OCI-LY1 (cell line): ENCODE measurements around the gene EIF2S2.

Experiments used
- EZH2 ChIP-seq: fragments of 200-600 bp; sonication (generic), shearing (Covaris generic); IDR thresholded peaks from 2 replicates; pipeline ENCODE4 v1.8.0; 2017; ENCODE audit warnings: borderline replicate concordance, mixed run types, mild to moderate bottlenecking, antibody characterized with exemption, low read length, moderate library complexity, mixed read lengths
- TF ChIP-seq, protein P1 (sequence below): fragments of 200-600 bp; sonication (generic), shearing (Covaris generic); IDR thresholded peaks from 2 replicates; pipeline ENCODE4 v1.5.1; 2017; ENCODE audit warnings: mild to moderate bottlenecking, antibody characterized with exemption, low read length, moderate library complexity, mixed read lengths

DNA sequence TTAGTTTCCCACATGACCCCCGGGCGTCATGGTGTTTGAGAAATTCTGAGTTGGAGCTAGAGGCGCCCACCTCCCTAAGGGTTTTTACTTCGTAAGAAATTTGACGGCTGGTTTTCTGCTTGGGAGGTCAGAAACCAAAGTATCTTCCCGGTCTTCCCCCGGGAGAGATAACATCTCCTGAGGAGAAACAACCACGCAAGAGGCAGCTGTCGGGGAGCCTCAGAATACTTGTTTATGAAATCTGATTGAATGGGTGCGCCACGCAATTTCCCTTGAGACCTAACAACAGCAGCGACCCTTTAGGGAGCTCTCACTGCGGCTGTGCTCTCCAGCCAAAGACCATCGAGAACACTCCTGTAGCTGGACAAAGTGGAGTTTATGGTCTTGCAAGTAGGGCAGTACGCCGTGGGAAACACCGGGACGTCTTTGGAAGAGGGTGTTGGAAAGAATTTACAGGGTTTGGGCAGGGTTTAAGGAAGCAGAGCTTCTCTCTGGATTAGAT is 608 bp upstream of the EIF2S2 start:
- TF ChIP-seq EZH2: no peak
- TF ChIP-seq, protein P1, sequence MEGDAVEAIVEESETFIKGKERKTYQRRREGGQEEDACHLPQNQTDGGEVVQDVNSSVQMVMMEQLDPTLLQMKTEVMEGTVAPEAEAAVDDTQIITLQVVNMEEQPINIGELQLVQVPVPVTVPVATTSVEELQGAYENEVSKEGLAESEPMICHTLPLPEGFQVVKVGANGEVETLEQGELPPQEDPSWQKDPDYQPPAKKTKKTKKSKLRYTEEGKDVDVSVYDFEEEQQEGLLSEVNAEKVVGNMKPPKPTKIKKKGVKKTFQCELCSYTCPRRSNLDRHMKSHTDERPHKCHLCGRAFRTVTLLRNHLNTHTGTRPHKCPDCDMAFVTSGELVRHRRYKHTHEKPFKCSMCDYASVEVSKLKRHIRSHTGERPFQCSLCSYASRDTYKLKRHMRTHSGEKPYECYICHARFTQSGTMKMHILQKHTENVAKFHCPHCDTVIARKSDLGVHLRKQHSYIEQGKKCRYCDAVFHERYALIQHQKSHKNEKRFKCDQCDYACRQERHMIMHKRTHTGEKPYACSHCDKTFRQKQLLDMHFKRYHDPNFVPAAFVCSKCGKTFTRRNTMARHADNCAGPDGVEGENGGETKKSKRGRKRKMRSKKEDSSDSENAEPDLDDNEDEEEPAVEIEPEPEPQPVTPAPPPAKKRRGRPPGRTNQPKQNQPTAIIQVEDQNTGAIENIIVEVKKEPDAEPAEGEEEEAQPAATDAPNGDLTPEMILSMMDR: no peak
